Activated CD4-positive, alpha-beta T cell treated with anti-CD3 and anti-CD28 coated beads for 1 hour (primary cell): ENCODE measurements around the gene VMAC.
A peak's percentile ranks its signal among the peaks of the same experiment; 100 is the strongest.
"Not testable (repeated sequence)": the region's sequence is repeated elsewhere in the genome, so short reads cannot be mapped to it uniquely, and the experiment has no call there.

Experiments used
- DNase-seq: peaks from one replicate; pipeline ENCODE4 v3.0.0-alpha.2; 2020

Gene VMAC, protein sequence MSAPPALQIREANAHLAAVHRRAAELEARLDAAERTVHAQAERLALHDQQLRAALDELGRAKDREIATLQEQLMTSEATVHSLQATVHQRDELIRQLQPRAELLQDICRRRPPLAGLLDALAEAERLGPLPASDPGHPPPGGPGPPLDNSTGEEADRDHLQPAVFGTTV

DNA sequence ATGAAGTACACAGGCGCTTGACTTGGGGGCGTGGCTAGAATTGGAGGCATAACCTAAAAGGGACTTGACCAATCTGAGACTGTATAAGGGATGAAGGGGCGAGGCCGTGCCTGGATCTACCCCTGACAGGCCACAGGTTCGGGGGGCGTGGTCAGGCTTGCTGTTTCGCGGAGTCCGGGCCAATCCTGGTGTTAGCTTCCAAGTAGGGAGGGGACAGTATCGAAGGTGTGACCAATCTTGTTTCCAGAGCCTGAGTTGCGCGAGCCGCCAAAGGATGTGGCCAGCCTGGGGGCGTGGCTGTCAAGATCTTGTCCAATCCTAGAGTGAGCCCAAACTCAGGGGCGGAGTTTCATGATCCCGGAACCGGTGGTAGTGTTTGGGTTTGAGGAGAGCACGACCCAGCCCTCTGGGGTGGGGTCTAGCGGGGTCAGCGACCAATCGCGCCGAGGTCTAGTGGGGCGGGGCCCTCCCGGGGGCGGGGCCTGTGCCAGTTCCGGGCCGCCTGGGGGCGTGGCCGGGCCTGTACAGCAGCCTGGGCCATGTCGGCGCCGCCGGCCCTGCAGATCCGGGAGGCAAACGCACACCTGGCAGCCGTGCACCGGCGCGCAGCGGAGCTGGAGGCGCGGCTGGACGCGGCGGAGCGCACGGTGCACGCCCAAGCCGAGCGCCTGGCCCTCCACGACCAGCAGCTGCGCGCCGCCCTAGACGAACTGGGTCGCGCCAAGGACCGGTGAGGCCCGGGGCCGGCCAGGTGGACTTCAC lies at the start of gene VMAC:
Gene VMAC, plus strand, starts transcription at position 521 of the 762 bp plus-strand sequence. Its CDS starts 19 bp downstream, at position 540.
- peak; percentile 100 for DNase-seq

GRCh38 chr19:5855151-5855550 lies 49.5 kb upstream of the VMAC start:
- not testable (repeated sequence) for DNase-seq

DNA sequence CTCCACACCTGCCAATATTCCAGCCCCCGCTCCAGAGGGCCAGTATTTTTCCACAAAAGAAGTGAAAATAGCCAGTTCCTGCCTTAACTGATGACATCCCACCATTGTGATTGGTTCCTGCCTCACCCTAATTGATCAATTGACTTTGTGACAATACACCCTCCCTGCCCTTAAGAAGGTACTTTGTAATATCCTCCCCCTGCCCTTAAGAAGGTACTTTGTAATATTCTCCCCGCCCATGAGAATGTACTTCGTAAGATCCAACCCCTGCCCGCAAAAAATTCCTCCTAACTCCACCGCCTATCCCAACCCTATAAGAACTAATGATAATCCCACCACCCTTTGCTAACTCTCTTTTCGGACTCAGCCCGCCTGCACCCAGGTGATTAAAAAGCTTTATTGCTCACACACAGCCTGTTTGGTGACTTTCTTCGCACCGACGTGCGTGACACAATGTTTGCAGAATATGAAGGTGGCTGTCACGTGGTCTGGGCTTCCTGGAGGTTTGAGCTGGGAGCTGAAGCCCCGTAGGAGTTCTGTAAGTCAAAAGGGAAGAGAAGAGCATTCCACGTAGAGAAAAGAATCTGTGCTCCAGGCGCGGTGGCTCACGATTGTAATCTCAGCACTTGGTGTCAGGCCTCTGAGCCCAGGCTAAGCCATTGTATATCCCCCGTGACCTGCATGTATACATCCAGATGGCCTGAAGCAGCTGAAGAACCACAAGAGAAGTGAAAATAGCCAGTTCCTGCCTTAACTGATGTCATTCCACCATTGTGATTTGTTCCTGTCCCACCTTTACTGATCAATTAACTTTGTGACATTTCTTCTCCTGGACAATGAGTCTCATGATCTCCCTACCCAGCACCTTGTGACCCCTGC lies 47.2 kb upstream of the VMAC start:
- DNase-seq: no peak

- no peak for DNase-seq
These were observed 41.5 kb upstream of the VMAC start for GRCh38 chr19:5863030-5863665.

- no peak for DNase-seq
These were observed 40.5 kb upstream of the VMAC start for GRCh38 chr19:5864013-5864720.

GRCh38 chr19:5864725-5865486 lies 39.8 kb upstream of the VMAC start:
- no peak for DNase-seq

DNA sequence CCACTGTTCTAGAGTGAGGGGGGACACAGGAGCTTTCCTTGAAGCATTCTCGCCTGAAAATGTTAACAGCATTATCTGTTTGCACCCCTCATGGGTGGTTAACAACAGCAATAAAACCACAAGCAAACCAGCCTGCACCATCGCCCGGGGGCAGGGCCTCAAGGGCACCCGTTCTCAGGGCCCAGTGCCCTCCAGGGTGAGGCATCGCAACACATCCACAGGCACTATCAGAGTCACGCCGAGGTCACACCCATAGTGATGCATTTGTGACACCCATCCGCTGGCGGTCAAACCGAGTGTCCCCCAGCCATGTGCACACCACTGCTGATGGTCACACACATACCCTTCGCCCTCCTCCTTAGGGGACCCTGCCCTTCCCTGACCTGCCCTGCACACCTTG lies 38.9 kb upstream of the VMAC start:
- no peak for DNase-seq

- no peak for DNase-seq
These were observed 37.2 kb upstream of the VMAC start for GRCh38 chr19:5867201-5868136.

- DNase-seq: no peak
These were observed 33.7 kb upstream of the VMAC start for GRCh38 chr19:5870986-5871394.

GRCh38 chr19:5873617-5874199 lies 31.0 kb upstream of the VMAC start:
- DNase-seq: no peak

DNA sequence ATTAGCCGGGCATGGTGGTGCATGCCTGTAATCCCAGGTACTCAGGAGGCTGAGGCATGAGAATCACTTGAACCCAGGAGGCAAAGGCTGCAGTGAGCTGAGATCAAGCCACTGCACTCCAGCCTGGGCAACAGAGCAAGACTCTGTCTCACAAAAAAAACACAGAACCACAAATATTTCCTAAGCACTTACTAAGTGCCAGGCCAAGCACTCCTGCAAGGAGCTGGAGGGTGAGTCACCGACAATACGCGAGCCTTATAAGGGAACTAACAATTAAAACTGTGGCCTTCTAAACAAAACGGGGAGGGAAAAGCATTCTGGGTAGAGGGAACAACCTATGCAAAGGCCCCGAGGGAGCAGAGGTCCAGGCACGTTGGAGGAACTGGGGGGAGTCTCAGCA lies 30.2 kb upstream of the VMAC start:
- DNase-seq: not testable (repeated sequence)

DNA sequence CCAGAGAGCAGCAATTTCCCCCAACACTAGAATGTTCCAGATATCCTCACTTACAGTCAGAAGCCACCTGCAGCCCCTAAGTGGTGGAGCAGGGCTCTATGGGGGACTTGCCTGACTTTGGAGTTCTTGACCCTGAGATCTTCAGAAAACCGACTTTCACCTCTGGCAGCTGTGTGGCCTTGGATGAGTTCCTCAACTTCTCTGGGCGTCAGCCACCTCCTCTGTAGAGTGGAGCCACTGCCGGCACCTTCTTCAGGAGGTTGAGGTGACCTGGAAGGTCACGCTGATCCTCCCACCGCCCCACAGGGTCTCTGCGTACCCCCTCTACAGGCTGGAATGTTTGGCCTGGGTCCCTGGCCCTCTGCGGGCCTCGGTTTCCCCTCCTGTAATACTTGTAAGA lies 27.2 kb upstream of the VMAC start:
- DNase-seq: no peak

DNA sequence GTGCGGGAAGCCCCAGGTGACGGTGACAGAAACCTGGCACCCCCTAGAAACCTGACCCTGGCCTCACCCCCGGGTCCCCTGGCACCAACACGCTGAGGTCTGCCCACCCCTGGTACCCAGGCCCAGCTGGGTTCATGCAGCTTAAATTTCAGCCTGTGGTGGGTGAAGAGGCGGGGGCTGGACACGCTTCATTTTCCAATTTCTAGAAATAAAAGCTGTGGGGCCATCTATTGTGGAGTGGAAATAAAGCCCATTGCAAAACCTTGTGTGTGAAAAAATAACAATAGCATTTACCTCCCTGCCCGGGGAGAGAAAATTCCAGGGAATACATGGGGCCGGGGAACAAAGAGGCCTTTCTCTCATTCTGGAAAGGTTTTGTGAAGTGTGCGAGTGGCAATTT lies 26.8 kb upstream of the VMAC start:
- DNase-seq: no peak

DNA sequence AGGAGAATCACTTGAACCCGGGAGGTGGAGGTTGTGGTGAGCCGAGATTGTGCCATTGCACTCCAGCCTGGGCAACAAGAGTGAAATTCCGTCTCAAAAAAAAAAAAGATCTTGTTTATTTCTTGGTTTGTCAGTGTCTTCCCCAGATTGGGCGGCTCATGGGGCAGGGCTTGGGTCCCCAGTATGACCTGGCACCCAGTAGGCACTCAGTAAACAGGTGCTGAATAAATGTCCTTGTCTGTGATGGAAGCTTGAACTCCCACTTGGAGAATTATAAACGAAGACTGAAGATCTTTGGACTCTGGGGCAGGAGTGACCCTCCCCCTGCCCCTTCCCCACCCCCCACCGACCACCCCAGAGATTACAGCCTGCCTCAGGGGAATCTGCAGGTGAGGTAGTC lies 24.5 kb upstream of the VMAC start:
- no peak for DNase-seq

GRCh38 chr19:5880604-5881078 lies 24.0 kb upstream of the VMAC start:
- DNase-seq: no peak

DNA sequence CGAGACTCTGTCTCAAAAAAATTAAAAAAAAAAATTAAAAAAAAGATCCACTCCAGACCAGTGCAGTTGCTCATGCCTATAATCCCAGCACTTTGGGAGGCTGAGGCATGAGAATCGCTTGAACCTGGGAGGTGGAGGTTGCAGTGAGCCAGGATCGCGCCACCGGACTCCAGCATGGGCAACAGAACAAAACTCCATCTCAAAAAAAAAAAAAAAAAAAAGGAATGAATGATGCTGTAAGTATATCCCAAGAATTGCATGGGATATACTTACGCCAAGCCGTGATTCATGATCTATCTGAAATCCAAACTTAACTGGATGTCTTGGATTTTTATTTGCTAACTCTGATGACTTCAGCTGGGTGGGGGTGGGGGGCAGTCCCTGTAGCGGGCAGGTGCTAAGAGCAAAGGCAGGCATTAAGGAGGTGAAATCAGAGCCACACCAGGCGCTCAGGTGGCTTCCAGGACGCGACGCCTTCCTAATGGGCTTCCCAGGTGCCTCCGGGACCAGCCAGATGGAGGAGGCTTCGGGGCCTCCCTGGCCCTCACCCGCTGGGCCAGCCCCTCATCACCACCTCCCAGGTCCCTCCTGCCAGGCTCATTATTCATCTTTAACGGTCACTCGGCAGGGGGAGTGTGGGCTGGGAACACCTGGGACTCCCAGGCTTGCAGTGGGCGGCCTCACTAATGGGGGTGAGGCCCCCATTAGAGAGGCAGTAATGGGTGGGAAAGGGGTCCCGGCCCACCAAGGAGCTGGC lies 23.0 kb upstream of the VMAC start:
- DNase-seq: no peak

DNA sequence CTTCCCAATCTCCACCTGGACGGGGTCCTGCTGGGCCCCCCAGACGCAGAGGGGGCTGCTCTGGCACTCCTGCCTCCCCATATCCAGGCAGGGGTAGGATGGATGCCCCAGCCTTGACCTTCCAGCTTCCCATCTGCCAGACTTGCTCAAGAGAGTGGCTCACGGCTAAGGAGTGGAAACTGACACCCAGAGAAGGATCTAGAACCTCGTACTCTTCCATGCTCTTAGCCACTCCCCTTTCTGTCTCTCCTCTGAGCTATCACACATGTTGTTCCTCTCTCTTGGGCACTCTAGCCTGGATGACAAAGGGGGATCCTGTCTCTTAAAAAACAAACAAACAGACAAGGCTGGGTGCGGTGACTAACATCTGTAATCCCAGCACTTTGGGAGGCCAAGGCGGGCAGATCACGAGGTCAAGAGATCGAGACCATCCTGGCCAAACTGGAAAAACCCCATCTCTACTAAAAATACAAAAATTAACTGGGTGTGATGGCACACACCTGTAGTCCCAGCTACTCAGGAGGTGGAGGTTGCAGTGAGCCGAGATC lies 22.2 kb upstream of the VMAC start:
- no peak for DNase-seq

DNA sequence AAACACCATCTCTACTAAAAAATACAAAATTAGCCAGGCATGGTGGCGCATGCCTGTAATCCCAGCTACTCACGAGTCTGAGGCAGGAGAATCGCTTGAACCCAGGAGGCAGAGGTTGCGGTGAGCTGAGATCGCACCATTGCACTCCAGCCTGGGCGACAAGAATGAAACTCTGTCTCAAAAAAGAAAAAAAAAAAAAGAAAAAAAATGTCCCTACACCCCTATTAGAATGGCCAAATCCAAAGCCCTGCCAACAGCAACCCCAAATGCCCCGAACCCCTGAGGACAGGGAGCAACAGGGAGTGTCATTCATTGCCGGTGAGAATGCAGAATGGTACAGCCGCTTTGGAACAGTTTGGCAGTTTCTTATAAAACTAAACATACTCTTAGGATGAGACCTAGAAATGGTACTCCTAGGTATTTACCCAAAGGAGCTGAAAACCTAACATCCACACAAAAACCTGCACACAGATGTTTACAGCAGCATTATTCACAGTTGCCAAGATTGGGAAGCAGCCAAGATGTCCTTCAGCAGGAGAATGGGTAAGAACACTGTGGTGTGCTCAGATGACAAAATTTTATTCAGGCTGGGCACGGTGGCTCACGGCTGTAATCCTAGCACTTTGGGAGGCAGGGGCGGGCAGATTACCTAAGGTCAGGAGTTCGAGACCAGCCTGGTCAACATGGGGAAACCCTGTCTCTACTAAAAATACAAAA lies 21.4 kb upstream of the VMAC start:
- not testable (repeated sequence) for DNase-seq
